BLaER1 (cell line): ENCODE measurements around the gene CACNA2D3.

Experiments used
- H3K27ac ChIP-seq: shearing (Covaris generic); formaldehyde crosslinking; 2 replicates; pipeline ENCODE4 v1.8.1; 2022
- H3K27me3 ChIP-seq: shearing (Covaris generic); formaldehyde crosslinking; 2 replicates; pipeline ENCODE4 v1.8.1; 2022
- H3K36me3 ChIP-seq: shearing (Covaris generic); formaldehyde crosslinking; 2 replicates; pipeline ENCODE4 v1.8.1; 2022
- H3K4me1 ChIP-seq: shearing (Covaris generic); formaldehyde crosslinking; 2 replicates; pipeline ENCODE4 v1.8.1; 2022
- H3K4me2 ChIP-seq: shearing (Covaris generic); formaldehyde crosslinking; 2 replicates; pipeline ENCODE4 v1.8.1; 2022
- H3K4me3 ChIP-seq: shearing (Covaris generic); formaldehyde crosslinking; 2 replicates; pipeline ENCODE4 v1.8.1; 2022
- H3K9ac ChIP-seq: shearing (Covaris generic); formaldehyde crosslinking; 2 replicates; pipeline ENCODE4 v1.8.1; 2022
- H3K9me3 ChIP-seq: shearing (Covaris generic); formaldehyde crosslinking; 2 replicates; pipeline ENCODE4 v1.8.1; 2022
- H4K20me1 ChIP-seq: shearing (Covaris generic); formaldehyde crosslinking; 2 replicates; pipeline ENCODE4 v1.8.1; 2022
- Cebpa-rat ChIP-seq: shearing (Covaris generic); IDR thresholded peaks from 2 replicates; pipeline ENCODE4 v1.8.1; 2022

The CACNA2D3 gene

GRCh38 chr3:54259636-54260035 lies 137.3 kb downstream of the CACNA2D3 start:
- Histone ChIP-seq H3K4me2 (no peak overlapping the region), H3K4me1 (peaks cover 44% of the 10 kb centered on the region), H3K27me3 (no peaks in the 10 kb centered on the region), H3K4me3 (no peak overlapping the region), H3K9ac (no peak overlapping the region), H4K20me1 (no peaks in the 10 kb centered on the region), H3K36me3 (no peaks in the 10 kb centered on the region), H3K9me3 (no peaks in the 10 kb centered on the region), H3K27ac (no peak overlapping the region)
- TF ChIP-seq Cebpa-rat: no peak

GRCh38 chr3:54261141-54261540 lies 138.8 kb downstream of the CACNA2D3 start:
- no peak overlapping the region for H3K9ac ChIP-seq
- H4K20me1 ChIP-seq: no peaks in the 10 kb centered on the region
- H3K4me2 ChIP-seq: peak overlapping the region; percentile 76
- H3K4me3 ChIP-seq: no peak overlapping the region
- no peaks in the 10 kb centered on the region for H3K27me3 ChIP-seq
- H3K27ac ChIP-seq: no peak overlapping the region
- peaks cover 44% of the 10 kb centered on the region for H3K4me1 ChIP-seq
- H3K36me3 ChIP-seq: no peaks in the 10 kb centered on the region
- no peaks in the 10 kb centered on the region for H3K9me3 ChIP-seq
- no peak for TF ChIP-seq Cebpa-rat

GRCh38 chr3:54262541-54262940 lies 140.2 kb downstream of the CACNA2D3 start:
- no peaks in the 10 kb centered on the region for H4K20me1 ChIP-seq
- H3K4me2 ChIP-seq: peak overlapping the region; percentile 76
- peaks cover 44% of the 10 kb centered on the region for H3K4me1 ChIP-seq
- no peak overlapping the region for H3K27ac ChIP-seq
- H3K9me3 ChIP-seq: no peaks in the 10 kb centered on the region
- H3K36me3 ChIP-seq: no peaks in the 10 kb centered on the region
- H3K4me3 ChIP-seq: no peak overlapping the region
- no peak overlapping the region for H3K9ac ChIP-seq
- H3K27me3 ChIP-seq: no peaks in the 10 kb centered on the region
- TF ChIP-seq Cebpa-rat: no peak

GRCh38 chr3:54262946-54263345 lies 140.6 kb downstream of the CACNA2D3 start:
- H3K4me1 ChIP-seq: peaks cover 44% of the 10 kb centered on the region
- H3K9me3 ChIP-seq: no peaks in the 10 kb centered on the region
- no peak; the same call in 1 of the 2 replicates for TF ChIP-seq Cebpa-rat
- no peak overlapping the region for H3K27ac ChIP-seq
- H3K27me3 ChIP-seq: no peaks in the 10 kb centered on the region
- peak overlapping the region; percentile 76 for H3K4me2 ChIP-seq
- H4K20me1 ChIP-seq: no peaks in the 10 kb centered on the region
- no peaks in the 10 kb centered on the region for H3K36me3 ChIP-seq
- no peak overlapping the region for H3K9ac ChIP-seq
- H3K4me3 ChIP-seq: no peak overlapping the region

GRCh38 chr3:54264050-54264449 lies 141.7 kb downstream of the CACNA2D3 start:
- no peaks in the 10 kb centered on the region for H3K9me3 ChIP-seq
- H3K4me1 ChIP-seq: peaks cover 44% of the 10 kb centered on the region
- H3K36me3 ChIP-seq: no peaks in the 10 kb centered on the region
- TF ChIP-seq Cebpa-rat: no peak
- H3K9ac ChIP-seq: no peak overlapping the region
- no peaks in the 10 kb centered on the region for H3K27me3 ChIP-seq
- no peak overlapping the region for H3K4me3 ChIP-seq
- peak overlapping the region; percentile 76; the same call in 1 of the 2 replicates for H3K4me2 ChIP-seq
- H4K20me1 ChIP-seq: no peaks in the 10 kb centered on the region
- no peak overlapping the region for H3K27ac ChIP-seq

- H3K9ac ChIP-seq: no peak overlapping the region
- H3K36me3 ChIP-seq: no peaks in the 10 kb centered on the region
- TF ChIP-seq Cebpa-rat: no peak
- no peaks in the 10 kb centered on the region for H3K4me1 ChIP-seq
- no peaks in the 10 kb centered on the region for H3K9me3 ChIP-seq
- no peaks in the 10 kb centered on the region for H4K20me1 ChIP-seq
- H3K4me3 ChIP-seq: no peak overlapping the region
- no peak overlapping the region for H3K4me2 ChIP-seq
- H3K27ac ChIP-seq: no peak overlapping the region
- H3K27me3 ChIP-seq: no peaks in the 10 kb centered on the region
Measured at GRCh38 chr3:54270816-54271526, 148.6 kb downstream of the CACNA2D3 start.

GRCh38 chr3:54273791-54274190 lies 151.4 kb downstream of the CACNA2D3 start:
- Histone ChIP-seq H3K4me3 (no peak overlapping the region), H3K4me2 (no peak overlapping the region), H3K9ac (no peak overlapping the region), H3K4me1 (no peaks in the 10 kb centered on the region), H3K27me3 (no peaks in the 10 kb centered on the region), H3K36me3 (no peaks in the 10 kb centered on the region), H4K20me1 (no peaks in the 10 kb centered on the region), H3K27ac (no peak overlapping the region), H3K9me3 (peaks cover 14% of the 10 kb centered on the region)
- TF ChIP-seq Cebpa-rat: no peak

- H3K36me3 ChIP-seq: no peaks in the 10 kb centered on the region
- TF ChIP-seq Cebpa-rat: no peak
- no peaks in the 10 kb centered on the region for H3K27me3 ChIP-seq
- H3K4me3 ChIP-seq: no peak overlapping the region
- peaks cover 14% of the 10 kb centered on the region for H3K9me3 ChIP-seq
- no peak overlapping the region for H3K27ac ChIP-seq
- no peaks in the 10 kb centered on the region for H4K20me1 ChIP-seq
- no peak overlapping the region for H3K4me2 ChIP-seq
- H3K4me1 ChIP-seq: no peaks in the 10 kb centered on the region
- no peak overlapping the region for H3K9ac ChIP-seq
Measured at GRCh38 chr3:54274607-54275006, 152.3 kb downstream of the CACNA2D3 start.

GRCh38 chr3:54279005-54279583 lies 156.7 kb downstream of the CACNA2D3 start:
- no peak overlapping the region for H3K4me2 ChIP-seq
- no peak overlapping the region for H3K27ac ChIP-seq
- peaks cover 14% of the 10 kb centered on the region for H3K9me3 ChIP-seq
- H3K27me3 ChIP-seq: 0 out of 2 replicates have a peak, but pooled peaks cover 4% of the 10 kb centered on the region
- no peak for TF ChIP-seq Cebpa-rat
- H3K36me3 ChIP-seq: no peaks in the 10 kb centered on the region
- H3K4me3 ChIP-seq: no peak overlapping the region
- H4K20me1 ChIP-seq: no peaks in the 10 kb centered on the region
- H3K4me1 ChIP-seq: peaks cover 9% of the 10 kb centered on the region
- no peak overlapping the region for H3K9ac ChIP-seq

- TF ChIP-seq Cebpa-rat: no peak
- Histone ChIP-seq H3K27me3 (0 out of 2 replicates have a peak, but pooled peaks cover 4% of the 10 kb centered on the region), H3K4me2 (no peak overlapping the region), H3K36me3 (no peaks in the 10 kb centered on the region), H3K27ac (no peak overlapping the region), H3K4me1 (peaks cover 9% of the 10 kb centered on the region), H3K9ac (no peak overlapping the region), H3K9me3 (peaks cover 16% of the 10 kb centered on the region), H4K20me1 (no peaks in the 10 kb centered on the region), H3K4me3 (no peak overlapping the region)
Measured at GRCh38 chr3:54283470-54283869, 161.1 kb downstream of the CACNA2D3 start.
